ENCODE measurements around the gene TMEM132C. TPM values are rescaled to one million over a fixed set of nuclear protein-coding genes. Genes with fewer than 3 reads are reported as not detected.

The TMEM132C gene
- total and polyA plus RNA-seq, 2 experiments from 2014 or later, result not detected

GRCh38 chr12:128510511-128510910, 243.5 kb downstream of the TMEM132C start (continued):
- TF ChIP-seq JUNB (IDR thresholded peaks at IDR 0.05; ENCODE audit: unreplicated experiment) (no peak), STAT1 (IDR thresholded peaks at IDR 0.05; ENCODE audit: unreplicated experiment) (no peak), NANOG (IDR thresholded peaks at IDR 0.05; ENCODE audit: borderline replicate concordance) (no peak), CREB1 (CRISPR knock-in tag; IDR thresholded peaks at IDR 0.05; ENCODE audit: low read depth) (no peak), EZH2phosphoT487 (IDR thresholded peaks at IDR 0.05; ENCODE audit: unreplicated experiment) (no peak), CTCF (conservative IDR thresholded peaks at IDR 0.05; ENCODE audit: low read depth in 2 of 2) (no peak), EZH2 (IDR thresholded peaks at IDR 0.05; ENCODE audit: low read depth, unreplicated experiment) (no peak), REST (IDR thresholded peaks at IDR 0.05; ENCODE audit: unreplicated experiment) (no peak), ZNF331 (CRISPR knock-in tag; IDR thresholded peaks at IDR 0.05; ENCODE audit: low read depth) (no peak)

- Histone ChIP-seq H3F3A (replicated peaks; ENCODE audit: low read depth) (no peaks in the 10 kb centered on the region), H3K4me2 (no peak overlapping the region), H2AFZ (no peak overlapping the region), H3K4me3 (no peak overlapping the region), H3K27me3 (ENCODE audit: insufficient read depth) (no peaks in the 10 kb centered on the region), H3K36me3 (ENCODE audit: insufficient read depth) (no peaks in the 10 kb centered on the region), H3K4me1 (ENCODE audit: insufficient read depth) (no peaks in the 10 kb centered on the region), H3K27ac (ENCODE audit: low read depth) (no peak overlapping the region), H3K9me2 (ENCODE audit: insufficient read depth) (no peaks in the 10 kb centered on the region), H3K79me2 (replicated peaks; ENCODE audit: insufficient read depth) (no peaks in the 10 kb centered on the region), H4K20me1 (replicated peaks; ENCODE audit: insufficient read depth) (no peaks in the 10 kb centered on the region)
- DNase-seq (ENCODE audit: low spot score), result no peak
- ATAC-seq, result no peak
- Mint-ChIP-seq H3K4me3 (no peak overlapping the region), H3K36me3 (ENCODE audit: low read depth) (peaks cover 58% of the 10 kb centered on the region), H3K4me1 (no peaks in the 10 kb centered on the region), H3K27me3 (ENCODE audit: insufficient read depth, low read depth, poor library complexity) (peaks cover 3% of the 10 kb centered on the region), H3K27ac (no peak overlapping the region), H3K9me3 (peaks cover 99% of the 10 kb centered on the region)
- TF ChIP-seq EZH2 (IDR thresholded peaks at IDR 0.05; ENCODE audit: low read depth, unreplicated experiment) (no peak), EZH2phosphoT487 (IDR thresholded peaks at IDR 0.05; ENCODE audit: unreplicated experiment) (no peak)
Measured at GRCh38 chr12:128513331-128513730, 246.4 kb downstream of the TMEM132C start.

GRCh38 chr12:128513831-128514230, 246.9 kb downstream of the TMEM132C start:
- Mint-ChIP-seq H3K36me3 (ENCODE audit: low read depth) (peaks cover 55% of the 10 kb centered on the region), H3K4me1 (no peaks in the 10 kb centered on the region), H3K4me3 (no peak overlapping the region), H3K27me3 (ENCODE audit: insufficient read depth, low read depth, poor library complexity) (peaks cover 3% of the 10 kb centered on the region), H3K9me3 (peaks cover 99% of the 10 kb centered on the region), H3K27ac (no peak overlapping the region)
- Histone ChIP-seq H3K27me3 (ENCODE audit: insufficient read depth) (no peaks in the 10 kb centered on the region), H3K79me2 (replicated peaks; ENCODE audit: insufficient read depth) (no peaks in the 10 kb centered on the region), H3F3A (replicated peaks; ENCODE audit: low read depth) (no peaks in the 10 kb centered on the region), H3K4me1 (ENCODE audit: insufficient read depth) (no peaks in the 10 kb centered on the region), H4K20me1 (replicated peaks; ENCODE audit: insufficient read depth) (no peaks in the 10 kb centered on the region), H3K36me3 (ENCODE audit: insufficient read depth) (no peaks in the 10 kb centered on the region), H3K27ac (ENCODE audit: low read depth) (no peak overlapping the region), H3K4me2 (no peak overlapping the region), H3K4me3 (no peak overlapping the region), H3K9me2 (ENCODE audit: insufficient read depth) (no peaks in the 10 kb centered on the region), H2AFZ (no peak overlapping the region)
- TF ChIP-seq ZNF114 (CRISPR knock-in tag; IDR thresholded peaks at IDR 0.05), result no peak
- DNase-seq (ENCODE audit: low spot score) (no peak), ATAC-seq (no peak)

Measured in GM23338 (cell line).